NCI-H2107 (cell line): Measurements from ENCODE around the gene ARL17A.
"Not testable (repeated sequence)": the region's sequence is repeated elsewhere in the genome, so short reads cannot be mapped to it uniquely, and the experiment has no call there.

ENCODE experiments used
- DNase-seq: peaks from one replicate; lab custom pipeline; 2025; lab: John Stamatoyannopoulos, UW

ARL17A gene

GRCh38 chr17:46548607-46549006 is 30.9 kb downstream of the ARL17A start:
- not testable (repeated sequence) for DNase-seq

DNA sequence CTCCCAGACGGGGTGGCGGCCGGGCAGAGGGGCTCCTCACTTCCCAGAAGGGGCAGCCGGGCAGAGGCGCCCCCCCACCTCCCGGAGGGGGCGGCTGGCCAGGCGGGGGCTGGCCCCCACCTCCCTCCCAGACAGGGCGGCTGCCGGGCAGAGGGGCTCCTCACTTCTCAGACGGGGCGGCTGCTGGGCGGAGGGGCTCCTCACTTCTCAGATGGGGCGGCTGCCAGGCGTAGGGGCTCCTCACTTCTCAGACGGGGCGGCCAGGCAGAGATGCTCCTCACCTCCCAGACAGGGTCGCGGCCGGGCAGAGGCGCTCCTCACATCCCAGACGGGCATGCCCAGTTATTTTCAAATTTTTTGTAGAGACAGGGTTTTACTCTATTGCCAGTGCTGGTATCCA is 44.8 kb downstream of the ARL17A start:
- not testable (repeated sequence) for DNase-seq

- not testable (repeated sequence) for DNase-seq
Observed at GRCh38 chr17:46512168-46512567, 67.3 kb downstream of the ARL17A start, which contains the start of gene LRRC37A2. TSS of gene LRRC37A2 (plus strand) at chr17:46512468. CDS start at chr17:46512713, 245 bp downstream.

- not testable (repeated sequence) for DNase-seq
Observed at GRCh38 chr17:46505896-46506295, 73.6 kb downstream of the ARL17A start.

GRCh38 chr17:46499437-46500139 is 79.9 kb downstream of the ARL17A start:
- DNase-seq = not testable (repeated sequence)

DNA sequence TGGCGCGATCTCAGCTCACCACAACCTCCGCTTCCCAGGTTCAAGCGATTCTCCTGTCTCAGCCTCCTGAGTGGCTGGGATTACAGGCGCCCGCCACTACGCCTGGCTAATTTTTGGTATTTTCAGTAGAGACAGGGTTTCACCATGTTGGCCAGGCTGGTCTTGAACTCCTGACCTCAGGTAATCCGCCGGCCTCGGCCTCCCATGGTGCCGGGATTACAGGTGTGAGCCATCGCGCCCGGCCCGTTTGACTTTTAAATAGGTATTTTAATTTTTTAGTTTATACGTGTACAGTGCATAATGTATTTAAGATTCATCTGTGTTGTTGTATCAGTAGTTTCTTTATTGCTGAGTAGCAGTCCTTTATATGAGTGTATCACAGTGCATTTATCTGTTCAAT is 87.5 kb downstream of the ARL17A start:
- DNase-seq = not testable (repeated sequence)

DNA sequence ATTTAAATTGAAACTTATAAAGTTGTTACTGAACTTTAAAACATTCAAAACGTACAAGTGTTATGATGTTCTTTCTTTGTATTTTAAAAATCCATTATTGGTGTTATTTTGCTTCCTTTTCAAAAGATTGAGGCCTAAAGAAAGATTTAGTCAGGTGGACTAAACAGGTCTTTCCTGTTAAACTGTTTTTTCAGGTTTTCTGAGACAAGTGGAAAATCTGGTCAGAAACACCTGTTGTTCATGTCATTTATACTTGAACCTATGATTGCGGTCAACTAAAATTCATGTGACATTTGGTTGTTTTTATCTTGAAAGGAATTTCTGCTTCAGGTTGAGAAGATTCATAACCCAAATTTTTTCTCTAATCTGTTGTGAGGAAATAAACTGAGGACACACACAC is 98.2 kb downstream of the ARL17A start:
- DNase-seq = not testable (repeated sequence)

- DNase-seq = not testable (repeated sequence)
Observed at GRCh38 chr17:46478823-46479222, 100.7 kb downstream of the ARL17A start.

- not testable (repeated sequence) for DNase-seq
Observed at GRCh38 chr17:46475583-46475982, 103.9 kb downstream of the ARL17A start.

DNA sequence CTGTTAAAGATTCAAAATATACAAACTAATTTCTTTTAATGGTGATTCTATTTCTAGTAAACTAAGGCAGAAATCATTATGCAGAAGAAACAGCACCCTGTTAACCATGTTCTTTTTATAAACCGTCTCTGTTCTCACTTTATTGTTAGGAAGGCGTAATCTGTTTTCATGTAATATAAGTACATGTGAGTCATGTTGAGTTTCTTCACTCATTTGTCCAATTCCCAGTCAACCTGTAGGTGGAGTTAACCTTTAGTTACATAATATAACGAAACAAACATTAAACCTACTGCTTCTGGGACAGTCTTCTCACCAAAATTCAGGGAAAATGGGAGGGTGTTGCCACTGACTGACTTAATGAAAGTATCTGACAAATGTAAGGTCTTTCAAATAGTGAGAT is 105.0 kb downstream of the ARL17A start:
- not testable (repeated sequence) for DNase-seq

DNA sequence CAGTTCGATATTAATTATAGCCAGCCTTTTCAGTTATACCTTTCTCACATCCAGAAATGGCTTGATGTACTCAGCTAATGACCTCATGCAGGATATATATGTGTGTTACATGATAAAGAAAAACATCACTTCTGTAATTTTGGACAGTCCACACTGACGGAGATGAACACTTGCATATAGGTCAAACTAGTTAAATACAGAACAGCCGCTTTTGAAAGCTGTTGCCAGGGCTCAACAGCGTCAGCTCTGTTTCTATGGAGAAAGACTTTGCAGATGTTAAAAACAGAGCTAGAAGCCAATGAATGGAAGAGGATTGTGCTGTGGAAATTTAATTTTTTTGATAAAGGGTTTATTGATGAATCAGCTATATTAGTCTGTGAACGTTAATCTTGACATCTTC is 111.9 kb downstream of the ARL17A start:
- not testable (repeated sequence) for DNase-seq
